Measurements from ENCODE around the gene C1QL1. TPM values are rescaled to one million over a fixed set of nuclear protein-coding genes. Genes with fewer than 3 reads are reported as not detected.

The C1QL1 gene
- total RNA-seq, result 3.2 TPM

- peak; percentile 91 for DNase-seq (ENCODE audit: low spot score)
Measured at GRCh38 chr17:44968225-44969143, at the start of gene C1QL1. Gene C1QL1, minus strand, starts transcription at chr17:44968303. Its CDS starts 255 bp downstream, at chr17:44968048.

DNA sequence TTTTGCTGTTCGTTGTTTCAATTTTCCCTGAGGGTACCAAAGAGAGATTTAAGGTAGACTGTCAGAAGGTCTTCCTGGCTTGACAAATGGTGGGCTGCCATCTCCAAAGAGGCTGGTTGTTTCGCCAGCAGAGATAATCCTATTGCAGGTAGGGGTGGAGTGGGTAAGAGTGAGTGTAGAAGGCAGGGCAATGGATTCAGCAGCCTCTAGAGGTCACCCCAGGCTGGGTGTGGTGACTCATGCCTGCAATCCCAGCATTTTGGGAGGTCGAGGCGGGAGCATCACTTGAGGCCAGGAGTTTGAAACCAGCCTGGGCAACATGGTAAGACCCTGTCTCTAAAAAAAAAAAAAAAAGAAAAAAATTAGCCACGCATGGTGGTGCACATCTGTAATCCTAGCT lies 48.7 kb upstream of the C1QL1 start:
- DNase-seq (ENCODE audit: low spot score), result no peak

- no peak for DNase-seq (ENCODE audit: low spot score)
Measured at GRCh38 chr17:45016237-45016636, 48.1 kb upstream of the C1QL1 start.

DNA sequence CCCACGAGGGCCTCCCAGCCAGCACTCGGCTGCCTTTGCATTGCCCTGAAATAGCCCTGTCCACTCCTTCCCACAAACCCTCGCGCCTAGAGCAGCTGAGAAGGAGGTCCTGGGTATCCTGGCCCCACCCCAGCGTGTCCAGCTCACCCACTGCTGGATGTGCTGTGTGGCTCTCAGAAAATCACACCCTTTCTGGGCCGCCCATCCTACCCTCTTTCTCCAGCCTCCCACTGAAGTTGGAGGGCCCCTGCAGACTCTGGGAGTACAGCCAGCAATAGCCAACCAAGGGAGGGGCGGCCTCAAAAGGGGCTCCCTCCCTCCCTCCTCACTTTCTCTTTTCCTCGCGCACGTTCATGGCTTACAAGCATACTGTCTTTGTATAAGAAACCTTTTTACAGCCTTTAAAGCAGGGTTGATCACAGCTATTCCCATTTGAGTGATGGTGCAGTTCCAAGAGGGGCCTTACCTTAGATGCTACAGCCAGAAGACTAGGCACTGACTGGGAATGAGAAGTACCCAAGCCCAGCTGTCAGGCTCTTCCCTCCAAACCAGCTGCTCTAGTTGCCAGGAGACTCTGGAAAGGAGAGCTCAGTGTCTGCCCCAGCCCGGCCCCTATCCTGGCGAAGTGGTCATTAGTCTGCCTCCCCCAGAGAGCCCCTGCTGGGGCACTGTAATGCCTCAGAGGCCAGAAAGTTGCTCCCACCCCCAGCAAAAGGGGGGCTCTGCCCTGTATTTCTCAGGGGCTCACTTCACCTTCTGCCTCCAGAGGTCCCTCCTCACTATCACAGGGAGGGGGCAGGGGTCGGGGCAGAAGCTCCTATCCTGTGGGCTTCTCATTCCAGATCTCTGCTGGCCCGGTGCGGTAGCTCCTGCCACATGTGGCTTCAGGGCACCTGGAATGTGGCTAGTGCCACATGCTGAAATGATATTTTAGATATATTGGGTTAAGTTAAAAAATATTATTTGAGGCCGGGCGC lies 45.2 kb upstream of the C1QL1 start:
- no peak for DNase-seq (ENCODE audit: low spot score)

DNA sequence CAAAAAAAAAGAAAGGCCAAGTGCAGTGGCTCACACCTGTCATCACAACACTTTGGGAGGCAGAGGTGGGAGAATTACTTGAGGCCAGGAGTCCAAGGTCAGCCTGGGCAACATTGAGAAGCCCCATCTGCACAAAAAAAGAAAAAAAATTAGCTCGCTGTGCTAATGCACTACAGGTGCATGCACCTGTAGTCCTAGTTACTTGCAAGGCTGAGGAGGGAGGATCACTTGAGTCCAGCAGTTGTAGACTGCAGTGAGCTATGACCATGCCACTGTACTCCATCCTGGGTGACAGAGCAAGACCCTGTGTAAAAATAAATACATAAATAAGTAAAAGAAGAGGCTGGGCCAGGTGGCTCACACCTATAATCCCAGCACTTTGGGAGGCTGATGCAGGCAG lies 43.7 kb upstream of the C1QL1 start:
- no peak for DNase-seq (ENCODE audit: low spot score)

DNA sequence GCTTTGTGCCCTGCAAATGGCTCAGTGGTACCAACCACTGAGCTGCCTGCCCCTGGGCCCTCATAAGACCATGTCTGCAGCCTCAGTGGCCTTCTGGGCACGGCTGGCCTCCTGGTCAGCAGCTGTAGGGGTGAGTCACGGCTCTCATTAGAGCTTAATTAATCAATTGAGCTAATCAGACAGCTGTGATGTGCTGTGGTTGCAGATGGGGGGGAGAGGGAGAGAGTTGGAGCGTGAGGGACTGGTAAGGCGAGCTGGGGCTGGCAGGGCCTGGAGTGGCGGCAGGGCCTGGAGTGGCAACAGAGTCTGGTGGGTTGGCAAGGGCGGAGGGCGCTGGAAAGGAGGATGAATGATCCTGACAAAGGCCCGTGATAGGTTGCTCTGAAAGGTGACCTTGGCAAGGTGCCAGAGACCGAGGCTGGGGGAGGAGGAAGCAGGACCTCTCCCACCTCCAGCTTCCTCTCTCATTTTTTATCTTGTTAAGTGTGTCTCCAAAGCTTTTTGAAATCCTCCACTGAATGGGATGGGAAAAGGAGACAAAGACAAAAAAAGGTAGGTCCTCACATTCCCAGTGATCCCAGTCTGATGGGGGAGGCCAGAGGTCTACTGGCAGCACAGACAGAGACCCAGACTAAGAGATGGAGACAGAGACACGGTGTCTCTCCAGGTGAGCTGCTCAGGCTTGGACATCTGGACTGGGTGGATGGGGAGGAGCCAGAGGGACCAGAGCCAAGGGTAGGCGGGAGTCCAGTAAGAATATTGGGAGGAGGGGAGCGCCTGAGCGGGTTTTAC lies 41.8 kb upstream of the C1QL1 start:
- DNase-seq (ENCODE audit: low spot score), result no peak

DNA sequence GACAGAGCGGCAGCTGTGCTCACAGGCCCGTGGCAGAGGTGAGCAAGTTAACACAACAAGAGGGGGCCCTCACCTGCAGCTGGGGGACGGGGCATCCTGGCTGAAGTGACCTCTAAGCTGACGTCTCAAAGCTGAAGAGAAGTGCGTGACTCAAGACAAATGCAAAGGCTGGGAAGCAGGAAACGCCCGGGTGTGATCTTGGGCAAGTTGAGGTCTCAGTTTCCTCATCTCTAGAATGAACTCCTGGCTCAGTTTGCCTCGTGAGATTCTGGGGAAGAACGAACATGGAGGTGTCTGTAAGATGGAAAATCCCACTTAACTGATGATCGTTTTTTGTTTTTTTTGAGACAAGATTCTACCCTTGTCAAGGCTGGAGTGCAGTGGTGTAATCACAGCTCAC lies 40.1 kb upstream of the C1QL1 start:
- DNase-seq (ENCODE audit: low spot score), result no peak

- no peak for DNase-seq (ENCODE audit: low spot score)
Measured at GRCh38 chr17:45006927-45007461, 38.9 kb upstream of the C1QL1 start.

- no peak for DNase-seq (ENCODE audit: low spot score)
Measured at GRCh38 chr17:45005700-45006099, 37.6 kb upstream of the C1QL1 start.

DNA sequence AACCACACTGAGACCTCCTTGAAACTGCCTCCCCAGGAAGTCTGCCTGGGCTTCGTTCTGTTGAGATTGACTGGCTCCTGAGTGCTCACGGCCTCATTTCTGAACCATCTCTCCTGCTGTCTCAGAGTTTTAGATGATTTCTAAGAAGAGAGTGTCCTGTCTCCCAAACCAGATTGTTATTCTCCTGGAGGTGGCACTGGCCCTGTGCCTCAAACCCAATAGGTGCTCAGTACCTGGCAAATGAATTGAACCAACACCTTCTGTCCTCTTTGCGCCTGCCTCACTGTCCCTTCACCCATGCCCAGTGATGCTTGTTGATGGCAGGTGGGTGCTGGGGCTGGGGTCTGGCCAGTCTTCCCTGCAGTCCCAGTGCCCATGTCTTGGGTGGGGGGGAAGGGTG lies 36.3 kb upstream of the C1QL1 start:
- no peak for DNase-seq (ENCODE audit: low spot score)

GRCh38 chr17:45003877-45004276 lies 35.8 kb upstream of the C1QL1 start:
- DNase-seq (ENCODE audit: low spot score), result no peak

GRCh38 chr17:45001310-45001709 lies 33.2 kb upstream of the C1QL1 start:
- no peak for DNase-seq (ENCODE audit: low spot score)

DNA sequence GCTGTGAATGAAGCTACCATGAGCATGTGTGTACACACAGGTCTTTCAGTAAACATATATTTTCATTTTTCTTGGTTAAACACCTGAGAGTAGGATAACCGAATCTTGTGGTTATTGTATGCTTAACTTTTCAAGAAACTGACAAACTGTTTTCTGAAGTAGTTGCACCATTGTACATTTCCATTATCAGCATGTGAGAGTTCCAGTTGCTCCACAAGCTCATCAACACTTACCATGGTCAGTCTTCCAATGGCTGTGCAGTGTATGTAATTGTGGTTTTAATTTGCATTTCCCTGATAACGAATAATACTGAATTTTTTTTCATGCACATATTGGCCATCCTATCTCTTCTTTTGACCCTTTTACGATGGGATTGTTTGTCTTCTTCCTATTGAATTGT lies 31.3 kb upstream of the C1QL1 start:
- no peak for DNase-seq (ENCODE audit: low spot score)

GRCh38 chr17:44998646-44999045 lies 30.5 kb upstream of the C1QL1 start:
- DNase-seq (ENCODE audit: low spot score), result no peak

GRCh38 chr17:44997733-44998520 lies 29.8 kb upstream of the C1QL1 start:
- no peak for DNase-seq (ENCODE audit: low spot score)

- no peak for DNase-seq (ENCODE audit: low spot score)
Measured at GRCh38 chr17:44996304-44996703, 28.2 kb upstream of the C1QL1 start.

- DNase-seq (ENCODE audit: low spot score), result no peak
Measured at GRCh38 chr17:44995436-44996001, 27.4 kb upstream of the C1QL1 start.

- no peak for DNase-seq (ENCODE audit: low spot score)
Measured at GRCh38 chr17:44992242-44992939, 24.3 kb upstream of the C1QL1 start.

DNA sequence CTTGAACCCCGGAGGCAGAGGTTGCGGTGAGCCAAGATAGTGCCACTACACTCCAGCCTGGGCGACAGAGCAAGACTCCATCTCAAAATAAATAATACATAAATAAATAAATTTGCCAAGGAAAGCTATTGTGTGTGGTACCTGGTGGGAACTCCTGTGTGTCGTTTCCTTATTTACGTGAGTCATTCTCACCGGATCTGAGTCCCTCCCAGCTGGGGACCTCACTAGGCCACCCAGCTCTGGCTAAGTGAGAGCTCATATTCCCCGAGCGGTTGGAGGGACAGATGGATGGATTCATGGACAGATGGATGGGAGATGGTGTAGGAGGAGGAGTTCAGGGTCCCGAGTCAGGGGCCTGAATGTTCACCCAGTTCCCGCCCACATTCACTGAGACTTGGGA lies 22.9 kb upstream of the C1QL1 start:
- DNase-seq (ENCODE audit: low spot score), result no peak
